Inflammatory macrophage treated with lipopolysaccharide for 1 hour (primary cell): ENCODE measurements around the gene MYL12A.

Source experiments
- DNase-seq, 2 donors: peaks; one replicate each; pipeline ENCODE4 v3.0.0-alpha.2; 2020 to 2022

The MYL12A gene

DNA sequence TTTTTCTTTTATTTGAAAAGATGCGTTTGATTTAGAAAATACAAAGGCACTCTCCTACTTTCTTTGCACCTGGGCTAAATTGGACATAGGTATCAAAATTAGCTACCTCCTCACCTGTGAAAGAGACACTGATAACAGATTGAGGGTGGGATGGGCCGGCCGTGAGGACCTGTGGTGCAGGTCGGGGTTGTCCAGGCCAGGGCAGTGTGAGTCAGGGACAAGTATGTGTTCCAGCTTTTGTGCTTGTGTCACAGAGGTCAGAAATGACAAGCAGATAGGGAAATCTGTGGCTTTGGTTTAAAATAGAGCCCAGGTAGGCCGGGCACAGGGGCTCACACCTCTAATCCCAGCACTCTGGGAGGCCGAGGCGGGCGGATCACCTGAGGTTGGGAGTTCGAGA lies 36.9 kb downstream of the MYL12A start:
- DNase-seq: no peak

DNA sequence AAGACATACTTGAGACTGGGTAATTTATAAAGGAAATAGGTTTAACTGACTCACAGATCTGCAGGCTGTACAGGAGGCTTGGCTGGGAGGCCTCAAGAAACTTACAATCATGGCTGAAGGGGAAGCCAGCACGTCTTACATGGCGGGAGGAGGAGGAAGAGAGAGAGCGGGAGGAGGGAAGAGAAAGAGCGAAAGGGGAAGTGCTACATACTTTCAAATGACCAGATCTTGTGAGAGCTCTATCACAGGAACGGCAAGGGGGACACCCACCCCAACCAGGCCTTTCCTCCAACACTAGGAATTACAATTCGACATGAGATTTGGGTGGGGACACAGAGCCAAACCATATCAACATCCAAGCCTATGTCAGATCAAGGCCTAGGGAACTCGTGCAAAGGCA lies 38.6 kb downstream of the MYL12A start:
- no peak for DNase-seq

DNA sequence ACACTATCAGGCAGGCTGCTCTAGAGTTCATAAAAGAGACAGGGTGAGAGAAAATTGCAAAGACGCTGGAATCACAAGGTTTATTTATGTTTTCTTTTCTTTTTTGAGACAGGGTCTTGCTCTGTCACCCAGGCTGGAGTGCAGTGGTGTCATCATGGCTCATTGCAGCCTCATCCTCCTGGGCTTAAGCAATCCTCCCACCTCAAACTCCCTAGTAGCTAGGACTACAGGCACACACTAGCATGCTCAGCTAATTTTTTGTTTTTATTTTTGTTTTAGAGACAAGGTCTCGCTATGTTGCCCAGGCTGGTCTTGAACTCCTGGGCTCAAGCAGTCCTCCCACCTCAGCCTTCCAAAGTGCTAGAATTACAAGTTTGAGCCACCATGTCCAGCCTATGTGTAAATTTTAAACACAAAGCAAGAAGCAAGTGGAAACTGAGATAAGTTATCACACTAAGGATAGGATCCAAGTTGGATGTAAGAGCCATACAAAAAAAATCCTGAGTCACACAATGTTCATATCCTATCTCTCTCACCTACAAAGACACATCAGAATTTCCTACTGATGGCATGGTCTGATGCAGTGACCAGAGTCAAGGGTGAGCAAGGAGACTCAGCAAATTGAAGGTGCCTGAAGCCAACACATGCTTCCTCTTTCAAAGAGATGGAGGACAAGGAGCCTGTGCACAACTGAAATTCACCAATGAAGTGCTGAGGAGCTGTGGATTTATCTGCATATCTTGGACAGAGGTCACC lies 45.8 kb downstream of the MYL12A start:
- DNase-seq: peak in 1 of 2 donors; percentile 31

DNA sequence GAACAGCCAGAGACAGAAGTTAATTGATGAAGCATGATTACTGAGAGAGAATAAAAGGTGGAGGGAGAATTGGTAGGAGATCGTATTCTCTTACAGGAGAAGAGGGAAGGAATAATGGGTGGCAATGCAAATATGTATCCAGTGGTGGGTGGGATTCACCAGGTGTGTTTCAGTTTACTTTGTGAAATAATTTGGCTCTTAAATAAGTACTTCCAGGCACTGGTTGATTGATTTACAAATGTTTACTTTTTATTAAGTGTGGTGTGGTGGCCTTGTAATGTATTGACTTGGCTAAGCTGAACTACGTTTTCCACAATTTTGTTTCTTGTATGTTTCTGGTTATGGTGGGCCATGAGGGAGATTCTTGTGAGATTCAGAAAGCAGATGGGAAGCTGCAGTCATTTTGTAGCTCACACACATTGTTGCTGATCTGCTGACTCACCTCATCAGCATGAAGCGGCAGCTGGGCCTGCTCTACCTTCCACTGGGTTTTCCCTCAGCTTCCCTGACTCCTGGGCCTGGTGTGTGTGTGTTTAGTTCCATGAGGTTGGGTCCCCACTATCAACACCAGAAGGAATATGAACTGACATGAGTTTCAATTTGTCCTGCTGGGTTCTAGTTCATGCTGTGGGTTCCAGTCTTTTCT lies 47.0 kb downstream of the MYL12A start:
- DNase-seq: no peak

DNA sequence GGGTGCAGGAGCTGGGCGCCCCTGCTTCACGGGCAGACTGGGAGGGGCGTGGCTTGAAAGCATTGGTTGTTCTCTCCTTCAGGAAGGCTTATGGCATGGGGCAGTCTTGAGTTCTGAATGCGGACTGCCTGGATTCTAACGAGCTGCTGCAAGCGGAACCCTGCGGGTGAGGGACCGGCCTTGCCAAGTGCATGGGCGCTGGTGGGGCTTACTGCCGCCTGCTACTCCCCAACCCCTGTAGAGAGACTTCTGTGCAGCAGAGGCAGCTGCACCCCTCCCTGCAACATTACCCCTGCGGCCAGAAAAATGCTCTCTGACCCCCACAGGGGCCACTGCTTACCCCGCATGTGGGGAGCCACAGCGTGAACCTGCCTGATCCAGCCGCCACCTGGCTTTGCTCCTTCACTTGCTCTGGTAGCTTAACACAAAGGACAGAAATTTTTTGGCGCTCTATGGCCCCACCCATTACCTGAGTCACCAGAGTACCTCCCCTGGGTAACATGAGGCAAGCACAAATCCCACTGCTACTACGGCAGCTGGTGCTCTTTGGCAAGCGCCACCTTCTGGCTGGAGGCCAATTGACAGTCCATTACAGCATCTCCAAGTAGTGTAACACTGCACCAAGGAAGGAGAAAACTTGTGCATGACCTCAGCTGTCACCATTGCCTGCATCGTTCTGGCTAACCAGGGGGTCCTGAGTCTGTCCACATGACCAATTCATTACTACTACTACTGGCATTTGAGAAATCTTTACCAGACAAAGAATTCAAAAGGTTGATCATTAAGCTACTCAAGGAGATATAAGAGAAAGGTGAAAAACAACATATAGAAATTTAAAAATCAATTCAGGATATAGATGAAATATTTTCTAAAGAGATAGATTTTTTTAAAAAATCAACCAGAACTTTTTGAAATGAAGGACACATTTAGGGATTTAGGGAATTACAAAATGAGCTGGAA lies 49.7 kb downstream of the MYL12A start:
- DNase-seq: peak; percentile 83 to 94

DNA sequence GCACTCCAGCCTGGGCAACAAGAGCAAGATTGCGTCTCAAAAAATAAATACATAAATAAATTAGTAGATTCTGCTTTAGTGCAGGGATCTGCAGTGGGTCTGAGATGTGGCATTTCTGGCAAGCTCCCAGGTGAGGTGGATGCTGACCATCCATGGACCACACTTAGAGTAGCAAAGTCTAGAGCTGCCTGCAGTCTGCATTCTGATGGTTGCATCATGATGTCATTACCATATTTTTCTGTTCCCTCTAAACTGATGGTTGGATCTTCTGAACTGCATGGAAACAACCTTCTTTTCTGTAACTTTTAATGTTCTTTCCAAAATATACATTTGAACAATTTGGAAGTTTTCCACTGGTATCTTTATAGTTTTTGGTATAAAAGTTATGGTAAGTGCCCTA lies 57.2 kb downstream of the MYL12A start:
- no peak for DNase-seq

DNA sequence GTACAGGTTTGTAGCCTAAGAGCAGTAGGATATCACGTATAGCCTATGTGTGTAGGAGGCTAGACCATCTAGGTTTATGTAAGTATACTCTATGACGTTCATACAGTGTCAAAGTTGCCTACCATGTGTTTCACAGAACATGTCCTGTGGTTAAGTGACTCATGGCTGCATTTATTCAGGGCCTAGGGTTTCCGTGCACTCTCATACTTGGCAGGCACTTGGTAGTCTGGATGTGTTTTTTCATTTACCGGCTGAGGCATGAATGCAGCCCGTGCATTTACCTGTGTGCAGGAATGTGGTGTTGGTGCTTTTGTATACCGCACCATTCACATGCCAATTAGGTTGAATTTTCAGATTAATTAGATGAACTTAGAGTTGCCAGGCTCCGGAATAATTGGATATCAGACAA lies 57.8 kb downstream of the MYL12A start:
- DNase-seq: peak in 1 of 2 donors; percentile 12
